GM19193 (cell line): ENCODE results near the gene INA.

Experiments used
- POLR2A ChIP-seq: IDR thresholded peaks from 4 replicates; pipeline ENCODE4 v1.6.1; 2011; ENCODE audit not compliant: insufficient read depth, insufficient read length; ENCODE audit errors: extremely low read depth

Gene INA

DNA sequence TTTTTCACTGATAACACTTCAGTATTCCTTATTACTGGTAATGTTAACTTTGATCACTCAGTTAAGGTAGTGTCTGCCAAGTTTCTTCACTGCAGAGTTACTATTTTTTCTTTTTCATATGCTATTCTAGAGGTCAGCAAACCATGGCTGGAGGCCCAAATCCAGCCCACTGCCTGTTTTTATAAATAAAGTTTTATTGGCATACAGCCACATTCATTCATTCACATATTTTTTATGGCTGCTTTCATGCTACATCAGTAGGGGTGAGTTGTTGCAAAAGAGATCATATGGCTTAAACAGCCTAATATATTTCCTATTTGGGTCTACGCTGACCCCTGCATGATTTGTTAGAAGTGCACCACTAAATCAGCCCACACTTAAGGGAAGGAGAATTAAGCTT, 20.3 kb upstream of the INA start:
- no peak for TF ChIP-seq POLR2A

DNA sequence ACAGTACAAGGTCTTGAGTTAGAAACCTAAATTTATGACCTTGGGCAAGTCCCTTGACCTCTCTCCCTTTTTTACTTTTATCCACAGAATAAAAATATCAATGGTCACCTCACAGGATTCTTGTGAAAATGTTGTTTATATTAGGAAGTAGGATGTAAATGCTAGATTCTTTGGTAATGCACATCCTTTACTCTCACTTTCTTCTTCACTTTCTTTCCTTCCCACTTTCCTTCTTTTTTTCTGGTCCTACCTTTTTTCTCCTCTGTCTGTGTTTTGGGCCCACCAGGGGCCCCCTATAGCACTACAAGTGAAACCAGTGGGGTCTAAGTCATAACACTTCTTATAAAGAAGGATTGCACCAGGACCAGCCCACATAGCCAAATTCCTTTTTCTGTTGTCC, 19.1 kb upstream of the INA start:
- no peak for TF ChIP-seq POLR2A

DNA sequence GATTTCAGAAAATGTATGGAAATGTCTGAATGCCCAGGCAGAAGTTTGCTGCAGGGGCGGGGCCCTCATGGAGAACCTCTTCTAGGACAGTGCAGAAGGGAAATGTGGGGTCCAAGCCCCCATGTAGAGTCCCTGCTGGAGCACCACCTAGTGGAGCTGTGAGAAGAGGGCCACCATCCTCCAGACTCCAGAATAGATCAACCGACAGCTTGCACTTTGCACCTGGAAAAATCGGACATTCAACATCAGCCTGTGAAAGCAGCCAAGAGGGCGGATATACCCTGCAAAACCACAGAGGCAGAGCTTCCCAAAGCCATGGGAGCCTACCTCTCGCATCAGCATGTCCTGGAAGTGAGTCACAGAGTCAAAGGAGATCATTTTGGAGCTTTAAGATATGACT, 16.9 kb upstream of the INA start:
- TF ChIP-seq POLR2A, result no peak

DNA sequence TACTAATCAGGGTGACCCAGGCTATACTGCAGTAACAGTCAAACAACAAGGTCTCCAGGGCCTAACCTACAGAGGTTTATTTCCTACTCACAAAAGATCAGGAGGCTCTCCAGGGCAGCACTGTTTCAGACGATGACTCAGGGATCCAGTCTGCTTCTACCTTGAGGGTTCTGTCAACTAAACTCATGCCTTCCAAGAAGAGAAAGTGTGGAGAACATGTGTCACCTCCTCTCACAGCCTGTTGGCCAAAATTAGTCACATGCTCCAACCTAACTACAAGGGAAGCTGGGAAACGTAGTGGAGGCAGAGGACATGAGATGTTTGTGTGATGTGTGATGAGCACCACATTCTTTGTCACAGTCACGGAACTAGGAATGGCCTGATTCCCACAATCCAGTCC, 14.7 kb upstream of the INA start:
- TF ChIP-seq POLR2A, result no peak

DNA sequence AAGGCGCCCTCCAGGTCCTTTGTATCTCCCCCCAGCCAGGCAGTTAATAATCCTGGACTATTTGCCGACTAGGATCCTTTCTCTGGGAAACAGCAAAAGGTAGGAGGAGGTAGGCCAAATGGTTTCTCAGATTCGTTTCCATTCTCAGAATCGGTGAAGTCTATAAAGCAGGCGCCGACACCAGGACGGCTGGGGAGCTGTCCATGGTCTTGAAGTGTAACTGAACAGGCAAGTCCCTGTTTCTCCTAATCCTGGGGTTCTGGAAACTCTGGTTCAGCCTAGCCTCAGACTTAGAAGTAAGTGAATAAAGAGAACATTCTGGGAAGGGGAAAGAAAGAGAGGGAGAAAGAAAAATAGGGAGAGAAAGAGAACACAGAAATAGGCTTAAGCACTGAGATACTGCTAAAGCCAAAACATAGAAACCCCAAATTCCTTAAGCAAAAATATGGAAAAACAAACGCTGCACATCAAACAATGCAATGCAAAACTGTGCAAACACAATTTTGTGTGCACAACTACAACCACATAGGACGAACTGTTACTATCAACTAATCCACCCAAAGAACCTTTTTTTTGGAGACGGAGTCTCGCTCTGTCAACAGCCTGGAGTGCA, 11.1 kb upstream of the INA start:
- TF ChIP-seq POLR2A, result no peak

DNA sequence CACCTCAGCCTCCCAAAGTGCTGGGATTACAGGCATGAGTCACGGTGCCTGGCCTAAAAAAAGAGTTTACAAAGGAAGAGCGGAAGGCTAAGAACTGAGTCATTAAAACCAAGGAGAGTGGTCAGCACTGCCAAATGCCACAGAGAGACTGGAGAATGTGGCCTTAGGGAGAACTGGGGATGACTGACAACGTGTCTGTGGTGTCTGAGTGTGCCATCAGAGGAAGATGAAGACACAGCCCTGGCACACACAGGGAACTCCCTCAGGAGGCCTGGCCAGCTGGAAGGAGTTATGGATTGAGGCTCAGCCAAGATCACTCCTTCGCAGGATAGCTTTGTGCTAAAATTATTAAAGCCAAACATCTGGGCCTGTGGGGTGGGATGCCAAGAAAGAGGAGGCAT, 3.9 kb upstream of the INA start:
- no peak for TF ChIP-seq POLR2A

DNA sequence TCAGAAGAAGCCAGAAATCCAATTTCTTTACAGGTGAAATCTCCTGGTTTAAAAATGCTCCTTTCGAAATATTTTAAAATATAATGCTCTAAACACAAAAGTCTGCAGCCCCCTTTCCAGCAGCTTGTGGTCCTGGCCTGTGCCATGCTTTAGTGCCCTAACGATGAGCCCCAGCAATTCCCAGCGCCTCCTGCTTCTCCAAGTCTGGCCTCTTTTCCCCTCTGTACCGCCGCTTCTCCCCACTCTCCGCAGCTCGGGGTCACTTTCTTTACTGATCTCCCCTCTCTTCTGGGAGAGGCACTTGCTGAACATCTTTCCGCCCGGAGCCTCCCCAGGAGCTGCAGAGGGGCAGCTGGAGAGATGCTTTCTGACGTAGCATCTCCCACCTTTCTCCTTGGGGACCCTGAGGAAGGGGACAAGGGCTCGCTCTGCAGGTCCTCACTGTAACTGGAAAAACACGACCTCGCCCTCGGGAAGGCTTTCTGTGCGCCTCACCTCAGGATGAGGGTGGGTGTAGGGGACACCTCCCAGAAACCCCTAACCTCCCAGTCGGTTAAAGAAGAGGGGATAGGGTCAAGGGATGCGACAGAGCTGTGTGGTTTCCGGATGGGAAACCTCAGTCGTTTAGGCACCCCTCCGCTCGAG, 565 bp upstream of the INA start:
- TF ChIP-seq POLR2A, result no peak

DNA sequence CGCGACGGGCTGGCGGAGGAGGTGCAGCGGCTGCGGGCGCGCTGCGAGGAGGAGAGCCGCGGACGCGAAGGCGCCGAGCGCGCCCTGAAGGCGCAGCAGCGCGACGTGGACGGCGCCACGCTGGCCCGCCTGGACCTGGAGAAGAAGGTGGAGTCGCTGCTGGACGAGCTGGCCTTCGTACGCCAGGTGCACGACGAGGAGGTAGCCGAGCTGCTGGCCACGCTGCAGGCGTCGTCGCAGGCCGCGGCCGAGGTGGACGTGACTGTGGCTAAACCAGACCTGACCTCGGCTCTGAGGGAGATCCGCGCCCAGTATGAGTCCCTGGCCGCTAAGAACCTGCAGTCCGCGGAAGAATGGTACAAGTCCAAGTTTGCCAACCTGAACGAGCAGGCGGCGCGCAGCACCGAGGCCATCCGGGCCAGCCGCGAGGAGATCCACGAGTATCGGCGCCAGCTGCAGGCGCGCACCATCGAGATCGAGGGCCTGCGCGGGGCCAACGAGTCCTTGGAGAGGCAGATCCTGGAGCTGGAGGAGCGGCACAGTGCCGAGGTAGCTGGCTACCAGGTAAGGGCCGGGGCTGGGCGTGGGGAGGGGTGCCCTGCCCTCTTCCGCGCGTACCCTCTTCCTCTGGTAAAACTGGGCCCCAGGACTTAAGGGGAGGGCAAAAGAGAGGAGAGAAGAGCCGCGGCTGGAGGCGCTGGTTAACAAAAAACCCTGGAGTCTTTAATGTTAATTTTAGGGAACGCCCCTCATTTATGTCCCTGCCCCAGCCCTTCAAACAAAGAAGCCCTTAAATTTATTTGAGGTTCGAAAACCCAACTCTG, 987 bp downstream of the INA start:
- TF ChIP-seq POLR2A, result no peak

DNA sequence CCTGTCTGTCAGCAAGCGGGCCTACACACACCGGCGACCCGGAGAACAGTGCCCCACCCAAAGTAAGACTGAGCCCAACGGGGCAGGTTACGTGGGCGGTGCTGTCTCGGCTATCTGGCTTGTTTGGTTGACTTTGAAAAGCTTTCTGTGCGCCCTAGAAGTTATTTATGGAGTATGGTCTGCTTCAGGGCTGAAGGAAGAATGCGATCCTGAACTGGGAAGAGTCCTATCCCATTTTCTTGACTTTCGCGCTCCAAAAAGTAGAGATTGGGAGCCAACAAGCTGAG, 1.5 kb downstream of the INA start:
- TF ChIP-seq POLR2A, result no peak

DNA sequence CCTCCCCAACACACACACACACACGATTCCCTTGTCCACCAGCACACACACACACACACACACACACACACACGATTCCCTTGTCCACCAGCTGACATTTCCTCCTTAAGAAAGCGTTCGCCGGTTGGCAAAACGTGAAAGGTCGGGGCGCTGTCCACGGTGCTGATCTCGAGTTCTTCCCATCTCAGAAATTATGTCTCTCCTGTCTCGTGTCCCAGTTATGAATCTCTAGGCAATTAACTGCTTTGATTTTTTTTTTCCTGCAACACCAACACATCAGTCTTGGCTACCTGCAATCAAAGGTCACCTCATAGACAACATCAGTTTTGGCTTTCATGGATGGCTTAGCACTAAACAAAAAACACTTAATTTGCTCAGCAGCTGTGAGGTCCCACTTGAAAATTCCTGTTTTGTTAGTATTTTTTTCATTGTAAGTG, 1.9 kb downstream of the INA start:
- TF ChIP-seq POLR2A, result no peak

DNA sequence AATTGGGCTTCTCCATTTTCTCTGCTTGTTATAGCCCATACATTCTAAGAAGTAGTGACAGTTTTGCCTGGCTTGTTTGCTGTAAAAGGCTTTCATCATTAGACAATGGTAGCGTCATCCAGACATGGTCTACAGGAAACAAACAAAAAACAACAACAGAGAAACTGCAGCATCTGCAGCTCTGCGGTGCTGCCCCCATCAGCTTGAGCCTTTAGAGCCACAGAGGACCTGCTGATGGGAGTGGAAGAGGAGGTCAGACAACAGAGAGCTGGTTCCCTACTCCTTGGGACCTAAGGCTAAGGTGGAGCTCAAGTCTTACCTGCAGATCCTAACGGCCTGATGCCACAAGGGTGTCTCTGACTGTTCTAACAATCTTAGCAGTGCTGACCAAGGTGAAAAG, 3.1 kb downstream of the INA start:
- no peak for TF ChIP-seq POLR2A

DNA sequence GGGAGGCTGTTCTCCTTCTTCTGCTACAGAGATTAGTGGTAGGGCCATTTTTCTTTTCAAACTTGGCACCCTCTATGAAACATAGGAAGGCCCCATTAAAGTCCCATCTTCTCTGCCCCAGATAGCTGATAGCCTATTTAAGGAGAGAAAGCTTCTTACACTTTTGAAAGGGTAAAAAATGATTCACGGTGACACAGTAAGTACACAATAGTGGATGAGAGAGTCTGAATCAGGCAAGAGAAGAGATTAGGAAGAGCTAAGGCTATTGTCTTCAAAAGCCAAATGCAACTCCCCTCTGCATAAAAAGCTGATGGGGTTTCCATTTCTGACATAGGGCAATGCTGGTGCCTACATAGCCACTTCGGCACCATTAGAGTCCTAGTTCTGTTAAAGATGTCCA, 3.6 kb downstream of the INA start:
- TF ChIP-seq POLR2A, result no peak

DNA sequence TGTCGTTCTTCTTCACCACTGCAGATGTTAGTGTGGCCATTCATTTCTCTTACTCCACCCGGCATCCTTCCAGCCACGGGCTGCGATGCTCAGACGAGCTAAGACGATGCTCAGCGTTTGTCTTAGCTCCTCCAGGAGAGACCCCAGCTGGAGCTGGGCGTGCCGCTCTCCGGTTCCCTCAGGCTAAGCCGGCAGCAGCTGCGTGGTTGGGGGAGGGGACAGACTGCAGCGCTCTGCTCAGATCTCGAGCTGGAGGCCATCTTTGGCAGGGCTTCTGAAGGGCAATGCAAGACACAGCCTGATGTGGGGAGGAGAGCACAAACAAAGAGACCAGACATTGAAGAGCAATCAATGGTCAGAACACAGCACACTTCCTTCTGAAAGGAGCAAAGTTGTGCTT, 4.8 kb downstream of the INA start:
- TF ChIP-seq POLR2A, result no peak

DNA sequence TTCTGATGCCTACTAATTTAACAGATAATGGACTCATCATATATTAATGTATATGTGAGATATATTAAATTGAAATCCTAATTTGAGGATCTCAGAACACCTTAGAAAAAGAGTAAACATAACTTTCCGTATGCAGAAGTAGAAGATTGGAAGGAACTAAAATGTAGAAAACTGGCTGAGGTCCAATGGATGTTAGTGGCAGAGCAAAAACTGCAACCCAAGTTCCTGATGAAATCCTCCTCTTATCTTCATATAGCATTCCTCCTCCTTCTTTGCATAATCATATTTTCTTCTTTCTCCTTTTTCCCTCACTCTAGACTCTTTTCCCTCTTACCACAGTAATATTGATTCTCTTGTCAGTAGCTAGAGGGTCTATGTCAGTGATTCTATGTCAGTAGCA, 6.0 kb downstream of the INA start:
- no peak for TF ChIP-seq POLR2A

DNA sequence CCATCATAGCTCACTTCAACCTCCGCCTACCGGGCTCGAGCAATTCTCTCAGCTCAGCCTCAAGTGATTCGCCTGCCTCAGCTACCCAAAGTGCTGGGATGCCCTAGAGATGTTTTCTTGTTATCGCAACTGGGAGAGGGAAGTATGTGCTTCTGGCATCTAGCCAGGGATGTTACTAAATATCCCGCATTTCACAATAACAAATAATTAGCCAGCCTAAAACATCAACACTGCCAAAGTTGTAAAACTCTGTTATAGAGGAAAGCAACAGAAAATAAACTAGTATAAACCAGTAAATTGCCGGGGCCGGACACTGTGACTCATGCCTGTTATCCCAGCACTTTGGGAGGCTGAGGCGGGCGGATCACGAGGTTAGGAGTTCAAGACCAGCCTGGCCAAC, 7.2 kb downstream of the INA start:
- no peak for TF ChIP-seq POLR2A

DNA sequence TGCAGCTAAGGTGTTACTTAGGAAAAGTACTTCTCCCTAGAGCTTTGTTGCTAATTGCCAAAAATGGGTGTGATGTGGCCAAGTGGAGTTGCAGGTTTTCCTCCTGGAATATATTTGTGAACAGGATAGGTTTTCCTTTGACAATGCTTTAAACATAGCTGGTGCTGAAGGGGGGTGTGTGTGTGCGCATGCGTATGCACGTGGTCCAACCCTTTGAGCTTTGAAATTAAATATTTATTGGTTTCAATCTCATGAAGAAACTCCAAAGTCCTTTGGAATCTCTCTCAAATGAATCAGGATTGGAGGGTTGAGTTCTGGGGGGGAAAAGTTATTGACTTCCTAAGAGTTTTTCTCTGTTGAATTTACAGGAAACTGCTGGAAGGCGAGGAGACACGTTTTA, 11.1 kb downstream of the INA start:
- TF ChIP-seq POLR2A, result no peak

DNA sequence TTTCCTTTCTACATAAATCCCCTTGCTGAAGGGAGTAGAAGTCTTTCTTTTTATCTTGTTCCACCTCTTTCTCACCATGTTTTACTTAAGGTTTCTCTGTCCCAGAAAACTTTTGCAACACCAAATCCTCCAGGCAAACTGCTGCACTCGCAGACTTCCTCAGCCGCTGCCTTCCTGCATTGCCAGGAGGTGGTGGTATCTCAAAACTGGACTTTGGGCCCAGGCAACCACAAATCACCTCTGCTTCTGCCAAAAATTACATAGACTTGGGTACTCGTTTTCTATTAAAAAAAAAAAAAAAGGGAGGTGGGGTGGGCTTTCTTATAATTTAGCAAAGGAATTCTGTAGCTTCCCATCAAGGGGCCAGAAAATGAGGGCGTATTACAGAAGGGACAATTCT, 14.7 kb downstream of the INA start:
- TF ChIP-seq POLR2A, result no peak

DNA sequence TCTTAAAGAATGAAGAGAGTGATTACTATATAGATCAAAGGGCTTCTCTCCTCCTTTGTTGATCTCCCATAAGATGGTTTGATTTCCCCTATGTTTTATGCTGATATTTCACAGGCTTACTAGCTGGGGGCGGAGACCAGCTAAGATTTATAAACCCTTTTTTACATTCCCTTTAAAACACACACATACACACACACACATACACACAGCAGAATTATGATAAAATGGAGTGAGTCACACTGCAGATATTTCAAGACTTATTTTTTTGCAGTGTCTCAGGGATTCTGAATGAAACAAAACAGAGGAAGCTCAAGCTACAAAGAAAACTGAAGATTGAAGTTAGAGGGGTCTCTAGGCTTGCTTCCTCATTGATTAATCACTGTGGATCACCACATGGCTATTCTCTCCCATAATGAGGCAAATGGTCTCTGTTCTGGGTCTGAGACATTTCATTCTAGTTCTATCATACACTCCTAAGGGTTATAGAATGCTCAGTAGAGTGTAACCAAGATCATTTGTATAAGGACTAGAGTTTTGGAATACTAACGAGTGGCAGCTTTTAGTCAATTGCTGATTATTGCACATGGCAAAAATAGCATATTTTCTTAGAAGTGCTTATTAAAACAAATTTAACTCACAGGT, 18.6 kb downstream of the INA start:
- TF ChIP-seq POLR2A, result no peak
